GM18907 (cell line): ENCODE results near the gene NBAS.

Experiments used
- ATAC-seq: cut with Tn5 transposase; IDR thresholded peaks from one replicate; pipeline ENCODE4 v1.9.1; 2021; ENCODE audit warnings: mild to moderate bottlenecking, moderate library complexity; ENCODE audit not compliant: unreplicated experiment

The NBAS gene

GRCh38 chr2:15560988-15561573 lies at the start of gene NBAS:
NBAS (minus strand) TSS chr2:15561334; CDS start chr2:15561304, 30 bp downstream.
- peak; percentile 85 for ATAC-seq

- no peak for ATAC-seq
These were observed 49.4 kb upstream of the NBAS start for GRCh38 chr2:15610430-15610952.

- no peak for ATAC-seq
These were observed 48.4 kb upstream of the NBAS start for GRCh38 chr2:15609341-15610042.

- no peak for ATAC-seq
These were observed 47.2 kb upstream of the NBAS start for GRCh38 chr2:15608392-15608761.

GRCh38 chr2:15607709-15608391 lies 46.7 kb upstream of the NBAS start:
- no peak for ATAC-seq

GRCh38 chr2:15606481-15607441 lies 45.6 kb upstream of the NBAS start:
- ATAC-seq: no peak

GRCh38 chr2:15605721-15606120 lies 44.6 kb upstream of the NBAS start:
- no peak for ATAC-seq

GRCh38 chr2:15603948-15604347 lies 42.8 kb upstream of the NBAS start:
- no peak for ATAC-seq

GRCh38 chr2:15603044-15603765 lies 42.1 kb upstream of the NBAS start:
- no peak for ATAC-seq

- ATAC-seq: no peak
These were observed 41.3 kb upstream of the NBAS start for GRCh38 chr2:15602393-15602792.

GRCh38 chr2:15601681-15602080 lies 40.5 kb upstream of the NBAS start:
- ATAC-seq: no peak

GRCh38 chr2:15599994-15600393 lies 38.9 kb upstream of the NBAS start:
- no peak for ATAC-seq

GRCh38 chr2:15596968-15597367 lies 35.8 kb upstream of the NBAS start:
- no peak for ATAC-seq

GRCh38 chr2:15596350-15596749 lies 35.2 kb upstream of the NBAS start:
- no peak for ATAC-seq

- ATAC-seq: no peak
These were observed 34.8 kb upstream of the NBAS start for GRCh38 chr2:15595936-15596335.

- ATAC-seq: no peak
These were observed 34.3 kb upstream of the NBAS start for GRCh38 chr2:15595342-15595905.

- no peak for ATAC-seq
These were observed 33.4 kb upstream of the NBAS start for GRCh38 chr2:15594291-15595256.

GRCh38 chr2:15593327-15593705 lies 32.2 kb upstream of the NBAS start:
- no peak for ATAC-seq
